HepG2 (cell line): Measurements from ENCODE around the gene SKI. TPM values are rescaled to one million over a fixed set of nuclear protein-coding genes. Genes with fewer than 3 reads are reported as not detected.

Source experiments
- ATAC-seq: fragments of 200-7000 bp; cut with Tn5 transposase; 3 replicates; pipeline ENCODE4 v1.9.1; 2020; ENCODE audit warnings: mild to moderate bottlenecking, moderate library complexity
- BruUV-seq: library from RNA; stranded (reverse); fragments of 400-500 nt; replicated peaks from 2 replicates; lab custom pipeline; 2021; lab: Mats Ljungman, UMichigan
- CTCF ChIA-PET: fragments of 300-600 bp; formaldehyde crosslinking; extraction: SDS; loops from one replicate; lab custom pipeline; 2021; ENCODE audit warnings: low total read pairs, inconsistent platforms, low intra/inter-chr PET ratio; lab: Yijun Ruan, JAX
- POLR2A ChIA-PET: fragments of 350-600 bp; sonication (Branson Sonifier 250); formaldehyde crosslinking; loops from one replicate; lab custom pipeline; 2020; ENCODE audit warnings: antibody characterized with exemption, inconsistent platforms; lab: Yijun Ruan, JAX
- DNase-seq: peaks from one replicate; pipeline ENCODE4 v3.0.0-alpha.2; 2015; ENCODE audit warnings: low spot score
- FAIRE-seq: peaks from 3 replicates; lab custom pipeline; 2011; peaks lifted over from hg19 to GRCh38; lab: Jason Lieb, UNC
- H2AFZ ChIP-seq: one replicate; pipeline ENCODE4 v1.6.1; 2011; ENCODE audit warnings: low read length, inconsistent platforms
- H3K27ac ChIP-seq: fragments of 300-600 bp; 3 replicates; pipeline ENCODE4 v1.8.0; 2011; ENCODE audit warnings: mixed run types, mild to moderate bottlenecking, mixed read lengths, low read length, inconsistent platforms; ENCODE audit not compliant: insufficient read depth; ENCODE audit errors: extremely low read length
- H3K27me3 ChIP-seq, 2 experiments: fragments of 200-600 bp in 1 of 2; 2 replicates in 1 of 2; 3 replicates in 1 of 2; pipeline versions ENCODE4 v1.6.0 to v1.8.0; 2011; ENCODE audit warnings: low read length in 2 of 2, mild to moderate bottlenecking in 2 of 2, moderate library complexity in 2 of 2, inconsistent platforms in 1 of 2; ENCODE audit not compliant: insufficient read depth in 2 of 2, control insufficient read depth in 1 of 2
- H3K36me3 ChIP-seq, 2 experiments: fragments of 200-600 bp in 1 of 2; replicated peaks in 1 of 2; 2 replicates in 1 of 2; 3 replicates in 1 of 2; pipeline versions ENCODE4 v1.5.1 to v1.8.0; 2011; ENCODE audit warnings: low read length in 2 of 2, inconsistent platforms in 1 of 2; ENCODE audit not compliant: insufficient read depth in 2 of 2, control insufficient read depth in 1 of 2
- H3K4me1 ChIP-seq: 2 replicates; pipeline ENCODE4 v1.5.1; 2012; ENCODE audit warnings: low read length, inconsistent platforms; ENCODE audit not compliant: insufficient read depth
- H3K4me2 ChIP-seq: 2 replicates; pipeline ENCODE4 v1.6.0; 2011; ENCODE audit warnings: low read depth, low read length, inconsistent platforms
- H3K4me3 ChIP-seq, 3 experiments: fragments of 200-600 bp in 1 of 3; sonication (generic), shearing (Covaris generic) in 1 of 3; replicated peaks in 1 of 3; 2 replicates each; pipeline ENCODE4 v1.5.1; 2011 to 2016; ENCODE audit warnings: low read length in 3 of 3, inconsistent platforms in 2 of 3, low read depth in 2 of 3, mild to moderate bottlenecking in 2 of 3, control low read depth in 1 of 3, mixed read lengths in 1 of 3; ENCODE audit not compliant: insufficient read depth in 1 of 3
- H3K79me2 ChIP-seq: one replicate; pipeline ENCODE4 v1.6.1; 2011; ENCODE audit warnings: low read length, inconsistent platforms; ENCODE audit not compliant: insufficient read depth
- H3K9ac ChIP-seq: 2 replicates; pipeline ENCODE4 v1.6.0; 2011; ENCODE audit warnings: mild to moderate bottlenecking, low read depth, low read length, inconsistent platforms; ENCODE audit not compliant: insufficient read depth
- H3K9me3 ChIP-seq: 2 replicates; pipeline ENCODE4 v1.5.1; 2012; ENCODE audit warnings: mild to moderate bottlenecking, low read length
- H4K20me1 ChIP-seq: 2 replicates; pipeline ENCODE4 v1.6.0; 2011; ENCODE audit warnings: inconsistent platforms, mild to moderate bottlenecking, low read length, moderate library complexity; ENCODE audit not compliant: insufficient read depth
- ATAD3A ChIP-seq: sonication (generic); formaldehyde crosslinking; IDR thresholded peaks from 2 replicates; pipeline ENCODE4 v1.4.0; 2020; ENCODE audit warnings: missing genetic modification reagents
- ATF7 ChIP-seq, 2 experiments: fragments of 450-650 bp in 1 of 2; sonication (generic) in 1 of 2; formaldehyde crosslinking in 1 of 2; IDR thresholded peaks; 2 replicates each; pipeline versions ENCODE4 v1.4.0 to v1.6.1; 2016 to 2020; ENCODE audit warnings: antibody characterized with exemption in 1 of 2, mild to moderate bottlenecking in 1 of 2, missing genetic modification reagents in 1 of 2
- ATM ChIP-seq: fragments of 450-650 bp; IDR thresholded peaks from 2 replicates; pipeline ENCODE4 v1.7.1; 2017; ENCODE audit warnings: mild to moderate bottlenecking, borderline replicate concordance
- CREBL2 ChIP-seq: sonication (generic); formaldehyde crosslinking; IDR thresholded peaks from 2 replicates; pipeline ENCODE4 v1.8.1; 2023; ENCODE audit warnings: missing genetic modification reagents, mild to moderate bottlenecking, borderline replicate concordance
- DR1 ChIP-seq: sonication (generic); formaldehyde crosslinking; IDR thresholded peaks from 2 replicates; pipeline ENCODE4 v1.8.0; 2021; ENCODE audit warnings: mild to moderate bottlenecking, missing genetic modification reagents, inconsistent platforms
- ETV6 ChIP-seq: sonication (generic); formaldehyde crosslinking; conservative IDR thresholded peaks from 2 replicates; pipeline ENCODE4 v1.4.0; 2020; ENCODE audit warnings: missing genetic modification reagents
- MAX ChIP-seq: IDR thresholded peaks from 2 replicates; pipeline ENCODE4 v1.6.1; 2012; ENCODE audit warnings: inconsistent platforms
- MTA1 ChIP-seq: sonication (generic); formaldehyde crosslinking; IDR thresholded peaks from 2 replicates; pipeline ENCODE4 v1.4.0; 2020; ENCODE audit warnings: missing genetic modification reagents, mild to moderate bottlenecking, borderline replicate concordance
- NFRKB ChIP-seq: fragments of 450-650 bp; IDR thresholded peaks from 2 replicates; pipeline ENCODE4 v1.6.1; 2017
- ONECUT2 ChIP-seq: sonication (generic); formaldehyde crosslinking; IDR thresholded peaks from 2 replicates; pipeline ENCODE4 v1.4.0; 2020; ENCODE audit warnings: missing genetic modification reagents
- REL ChIP-seq: sonication (generic); formaldehyde crosslinking; conservative IDR thresholded peaks from 2 replicates; pipeline ENCODE4 v1.8.0; 2022; ENCODE audit warnings: mild to moderate bottlenecking, missing genetic modification reagents, moderate library complexity
- ZNF205 ChIP-seq: IDR thresholded peaks from 2 replicates; pipeline ENCODE4 v1.6.1; 2018; ENCODE audit warnings: missing biosample characterization, missing genetic modification reagents
- ZNF451 ChIP-seq: sonication (generic); formaldehyde crosslinking; IDR thresholded peaks from 2 replicates; pipeline ENCODE4 v1.5.0; 2020; ENCODE audit warnings: mild to moderate bottlenecking, missing genetic modification reagents
- ZNF562 ChIP-seq: sonication (generic); formaldehyde crosslinking; IDR thresholded peaks from 2 replicates; pipeline ENCODE4 v1.8.0; 2022; ENCODE audit warnings: missing genetic modification reagents, borderline replicate concordance
- ZNF629 ChIP-seq: sonication (generic); formaldehyde crosslinking; conservative IDR thresholded peaks from 2 replicates; pipeline ENCODE4 v1.5.0; 2020; ENCODE audit warnings: missing genetic modification reagents
- ZNF788 ChIP-seq: sonication (generic); formaldehyde crosslinking; IDR thresholded peaks from 2 replicates; pipeline ENCODE4 v1.5.0; 2020; ENCODE audit warnings: mild to moderate bottlenecking, missing genetic modification reagents, borderline replicate concordance
- WGBS: methylation state at CpG from one replicate; pipeline ENCODE4 v1.1.6; 2017; ENCODE audit warnings: low lambda C conversion rate; 5-methylcytosine and 5-hydroxymethylcytosine counted together
- in situ Hi-C: cut with HindIII; loops from 2 replicates; pipeline ENCODE4 v1.10.0; 2017; ENCODE audit warnings: low pct_unique_long_range_greater_than_20kb; ENCODE audit not compliant: extremely low pct_ligation_motif_present
- intact Hi-C: fragments of 100-400 bp; cut with micrococcal nuclease; formaldehyde crosslinking; loops from one replicate; pipeline ENCODE4 v1.10.0; 2022; ENCODE audit not compliant: unreplicated experiment
- polyA plus RNA-seq, 8 experiments: library from polyadenylated mRNA; depleted of rRNA in 3 of 8; stranded (reverse) in 7 of 8; unstranded in 1 of 8; fragments of >200 nt; fragmentation: Illumina TruSeq in 4 of 8; extraction: Trizol in 4 of 8; gene quantifications; 2 replicates each; pipeline versions ENCODE4 v1.2.1 to v1.2.3, GENCODE V29; 2011 to 2016; ENCODE audit warnings: low read depth in 4 of 8, missing spikeins in 1 of 8, mixed read lengths in 1 of 8; ENCODE audit not compliant: insufficient read depth in 1 of 8
- total RNA-seq, 5 experiments: library from RNA; depleted of rRNA; stranded (reverse); fragments of >200 nt; fragmentation: Illumina TruSeq; extraction: Trizol; gene quantifications; 2 replicates each; pipeline ENCODE4 v1.2.3, GENCODE V29; 2016; ENCODE audit warnings: low read depth in 1 of 5
- TF ChIP-seq, protein P1 (sequence below): sonication (generic); formaldehyde crosslinking; IDR thresholded peaks from 2 replicates; pipeline ENCODE4 v1.5.1; 2020; ENCODE audit warnings: mild to moderate bottlenecking, missing genetic modification reagents
- TF ChIP-seq, protein P2 (sequence below): sonication (generic); IDR thresholded peaks from 2 replicates; pipeline ENCODE4 v1.6.1; 2016; ENCODE audit warnings: low read depth, borderline replicate concordance
- TF ChIP-seq, protein P3 (sequence below): sonication (generic); formaldehyde crosslinking; IDR thresholded peaks from 2 replicates; pipeline ENCODE4 v1.5.0; 2020; ENCODE audit warnings: mild to moderate bottlenecking, low read depth, missing genetic modification reagents, borderline replicate concordance
- TF ChIP-seq, protein P4 (sequence below): IDR thresholded peaks from 2 replicates; pipeline ENCODE4 v1.6.1; 2016; ENCODE audit warnings: low read depth

Gene SKI
- total and polyA plus RNA-seq, 2 of the 13 experiments (the other 11 are each of a cell fraction or from before 2014, with no cell fraction given): 4.7 to 6.9 TPM

DNA sequence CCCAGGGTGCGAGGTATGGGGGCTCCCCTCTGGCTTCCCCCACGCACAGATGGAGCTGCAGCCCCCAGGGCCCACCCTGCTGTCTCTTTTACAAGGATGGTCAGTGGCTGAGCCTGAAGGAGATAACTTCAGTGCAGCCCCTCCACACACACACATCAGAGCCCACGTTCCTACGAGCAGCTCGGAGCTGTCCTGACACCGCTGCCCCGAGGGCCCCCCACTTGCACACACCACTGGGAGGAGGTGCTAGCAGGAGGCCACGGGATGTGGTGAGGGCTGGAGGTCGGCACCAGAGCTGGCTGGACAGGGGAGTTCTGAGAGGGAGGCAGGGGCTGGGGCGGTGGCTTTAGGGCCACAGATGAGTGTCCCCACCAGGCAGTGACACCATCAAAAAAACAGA is 109.4 kb downstream of the SKI start:
- FAIRE-seq: no peak
- Histone ChIP-seq H3K9me3 (no peaks in the 10 kb centered on the region), H3K27me3 (peaks cover 26 to 93% of the 10 kb centered on the region in 2 experiments), H3K9ac (no peak overlapping the region), H3K4me2 (no peak overlapping the region), H3K36me3 (no peaks in the 10 kb centered on the region), H4K20me1 (no peaks in the 10 kb centered on the region)
- 17% methylated on average over 8 of the region's 10 CpGs for WGBS
- intact Hi-C loops (no loop called here), in situ Hi-C loops (no loop called here)
- POLR2A ChIA-PET: no interaction called here
- no peak for ATAC-seq
- TF ChIP-seq, protein P1, sequence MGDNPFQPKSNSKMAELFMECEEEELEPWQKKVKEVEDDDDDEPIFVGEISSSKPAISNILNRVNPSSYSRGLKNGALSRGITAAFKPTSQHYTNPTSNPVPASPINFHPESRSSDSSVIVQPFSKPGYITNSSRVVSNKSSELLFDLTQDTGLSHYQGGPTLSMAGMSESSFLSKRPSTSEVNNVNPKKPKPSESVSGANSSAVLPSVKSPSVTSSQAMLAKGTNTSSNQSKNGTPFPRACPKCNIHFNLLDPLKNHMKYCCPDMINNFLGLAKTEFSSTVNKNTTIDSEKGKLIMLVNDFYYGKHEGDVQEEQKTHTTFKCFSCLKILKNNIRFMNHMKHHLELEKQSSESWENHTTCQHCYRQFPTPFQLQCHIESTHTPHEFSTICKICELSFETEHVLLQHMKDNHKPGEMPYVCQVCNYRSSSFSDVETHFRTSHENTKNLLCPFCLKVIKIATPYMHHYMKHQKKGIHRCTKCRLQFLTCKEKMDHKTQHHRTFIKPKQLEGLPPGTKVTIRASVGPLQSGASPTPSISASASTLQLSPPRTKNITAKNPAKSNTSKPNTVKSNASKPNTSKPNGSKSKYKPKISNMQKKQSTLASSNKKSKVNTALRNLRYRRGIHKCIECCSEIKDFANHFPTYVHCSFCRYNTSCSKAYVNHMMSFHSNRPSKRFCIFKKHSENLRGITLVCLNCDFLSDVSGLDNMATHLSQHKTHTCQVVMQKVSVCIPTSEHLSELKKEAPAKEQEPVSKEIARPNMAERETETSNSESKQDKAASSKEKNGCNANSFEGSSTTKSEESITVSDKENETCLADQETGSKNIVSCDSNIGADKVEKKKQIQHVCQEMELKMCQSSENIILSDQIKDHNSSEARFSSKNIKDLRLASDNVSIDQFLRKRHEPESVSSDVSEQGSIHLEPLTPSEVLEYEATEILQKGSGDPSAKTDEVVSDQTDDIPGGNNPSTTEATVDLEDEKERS: no peak
- TF ChIP-seq ETV6 (no peak), ATAD3A (CRISPR knock-in tag) (no peak), MAX (no peak), ZNF562 (CRISPR knock-in tag) (no peak), DR1 (no peak), ZNF629 (CRISPR knock-in tag) (no peak), ZNF788 (no peak), CREBL2 (CRISPR knock-in tag) (no peak), REL (CRISPR knock-in tag) (no peak), ATF7 (IDR thresholded peaks at IDR 0.05) (no peak), ATF7 (CRISPR knock-in tag; IDR thresholded peaks at IDR 0.05) (no peak), ZNF205 (CRISPR knock-in tag) (no peak), MTA1 (no peak), ATM (no peak), ZNF451 (CRISPR knock-in tag) (no peak), ONECUT2 (no peak), NFRKB (no peak)
- TF ChIP-seq, protein P2, sequence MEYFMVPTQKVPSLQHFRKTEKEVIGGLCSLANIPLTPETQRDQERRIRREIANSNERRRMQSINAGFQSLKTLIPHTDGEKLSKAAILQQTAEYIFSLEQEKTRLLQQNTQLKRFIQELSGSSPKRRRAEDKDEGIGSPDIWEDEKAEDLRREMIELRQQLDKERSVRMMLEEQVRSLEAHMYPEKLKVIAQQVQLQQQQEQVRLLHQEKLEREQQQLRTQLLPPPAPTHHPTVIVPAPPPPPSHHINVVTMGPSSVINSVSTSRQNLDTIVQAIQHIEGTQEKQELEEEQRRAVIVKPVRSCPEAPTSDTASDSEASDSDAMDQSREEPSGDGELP: no peak
- TF ChIP-seq, protein P3, sequence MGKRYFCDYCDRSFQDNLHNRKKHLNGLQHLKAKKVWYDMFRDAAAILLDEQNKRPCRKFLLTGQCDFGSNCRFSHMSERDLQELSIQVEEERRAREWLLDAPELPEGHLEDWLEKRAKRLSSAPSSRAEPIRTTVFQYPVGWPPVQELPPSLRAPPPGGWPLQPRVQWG (CRISPR knock-in tag): no peak
- TF ChIP-seq, protein P4, sequence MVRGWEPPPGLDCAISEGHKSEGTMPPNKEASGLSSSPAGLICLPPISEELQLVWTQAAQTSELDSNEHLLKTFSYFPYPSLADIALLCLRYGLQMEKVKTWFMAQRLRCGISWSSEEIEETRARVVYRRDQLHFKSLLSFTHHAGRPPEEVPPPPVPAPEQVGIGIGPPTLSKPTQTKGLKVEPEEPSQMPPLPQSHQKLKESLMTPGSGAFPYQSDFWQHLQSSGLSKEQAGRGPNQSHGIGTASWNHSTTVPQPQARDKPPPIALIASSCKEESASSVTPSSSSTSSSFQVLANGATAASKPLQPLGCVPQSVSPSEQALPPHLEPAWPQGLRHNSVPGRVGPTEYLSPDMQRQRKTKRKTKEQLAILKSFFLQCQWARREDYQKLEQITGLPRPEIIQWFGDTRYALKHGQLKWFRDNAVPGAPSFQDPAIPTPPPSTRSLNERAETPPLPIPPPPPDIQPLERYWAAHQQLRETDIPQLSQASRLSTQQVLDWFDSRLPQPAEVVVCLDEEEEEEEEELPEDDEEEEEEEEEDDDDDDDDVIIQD (CRISPR knock-in tag): no peak
- TF ChIP-seq, all 625 proteins: peak for 0
- CTCF ChIA-PET: no interaction called here
- BruUV-seq: no TSS peak
- Histone ChIP-seq H3K4me3 (no peak overlapping the region), H3K4me1 (no peaks in the 10 kb centered on the region), H2AFZ (no peak overlapping the region), H3K79me2 (no peaks in the 10 kb centered on the region), H3K27ac (no peak overlapping the region)
- DNase-seq: no peak
